DOHH2 (cell line): Measurements from ENCODE around the gene CUEDC1.
A peak's percentile ranks its signal among the peaks of the same experiment; 100 is the strongest.

ENCODE experiments used
- H3F3A ChIP-seq: fragments of 200-600 bp; sonication (generic), shearing (Covaris generic); 2 replicates; pipeline ENCODE4 v1.6.0; 2016; ENCODE audit warnings: antibody characterized with exemption, mild to moderate bottlenecking; ENCODE audit not compliant: control insufficient read depth, insufficient read depth
- H3K27ac ChIP-seq: fragments of 200-600 bp; sonication (generic); 2 replicates; pipeline ENCODE4 v1.5.1; 2014; ENCODE audit warnings: low read depth, mild to moderate bottlenecking, low read length, moderate library complexity
- H3K27me3 ChIP-seq: fragments of 200-600 bp; sonication (generic); 2 replicates; pipeline ENCODE4 v1.6.1; 2014; ENCODE audit warnings: mild to moderate bottlenecking, low read length, mixed read lengths; ENCODE audit not compliant: control insufficient read depth
- H3K36me3 ChIP-seq: fragments of 200-600 bp; sonication (generic); 2 replicates; pipeline ENCODE4 v1.6.1; 2014; ENCODE audit warnings: mild to moderate bottlenecking, low read length, moderate library complexity, mixed read lengths; ENCODE audit not compliant: control insufficient read depth
- H3K4me1 ChIP-seq: fragments of 200-600 bp; sonication (generic); 2 replicates; pipeline ENCODE4 v1.6.1; 2014; ENCODE audit warnings: mild to moderate bottlenecking, low read length, mixed read lengths; ENCODE audit not compliant: control insufficient read depth
- H3K4me2 ChIP-seq: fragments of 200-600 bp; sonication (generic); 2 replicates; pipeline ENCODE4 v1.6.0; 2014; ENCODE audit warnings: mild to moderate bottlenecking, low read length, moderate library complexity
- H3K4me3 ChIP-seq: fragments of 200-600 bp; sonication (generic); 2 replicates; pipeline ENCODE4 v1.5.1; 2014; ENCODE audit warnings: mild to moderate bottlenecking, low read length, mixed read lengths
- H3K79me2 ChIP-seq: fragments of 200-600 bp; sonication (generic); 2 replicates; pipeline ENCODE4 v1.6.1; 2014; ENCODE audit warnings: mild to moderate bottlenecking, low read length, mixed read lengths; ENCODE audit not compliant: control insufficient read depth
- H3K9me2 ChIP-seq: fragments of 200-600 bp; sonication (generic); replicated peaks from 2 replicates; pipeline ENCODE4 v1.6.1; 2014; ENCODE audit warnings: mild to moderate bottlenecking, low read length, mixed read lengths; ENCODE audit not compliant: control insufficient read depth
- H3K9me3 ChIP-seq: fragments of 200-600 bp; sonication (generic); 2 replicates; pipeline ENCODE4 v1.6.1; 2014; ENCODE audit warnings: antibody characterized with exemption, low read length, mixed read lengths; ENCODE audit not compliant: control insufficient read depth, insufficient read depth
- H4K20me1 ChIP-seq: fragments of 200-600 bp; sonication (generic); 2 replicates; pipeline ENCODE4 v1.6.0; 2014; ENCODE audit warnings: low read depth, mild to moderate bottlenecking, antibody characterized with exemption, low read length, moderate library complexity; ENCODE audit not compliant: control insufficient read depth, insufficient read depth
- EZH2phosphoT487 ChIP-seq: fragments of 200-600 bp; sonication (generic); IDR thresholded peaks from 2 replicates; pipeline ENCODE4 v1.6.1; 2017; ENCODE audit warnings: borderline replicate concordance, mild to moderate bottlenecking, antibody characterized with exemption, low read length, moderate library complexity, mixed read lengths
- TF ChIP-seq, protein P1 (sequence below): fragments of 200-600 bp; sonication (generic); IDR thresholded peaks from one replicate; pipeline ENCODE4 v1.5.1; 2014; ENCODE audit warnings: antibody characterized with exemption, mild to moderate bottlenecking, low read depth, low read length; ENCODE audit not compliant: poor library complexity, severe bottlenecking

CUEDC1 gene

DNA sequence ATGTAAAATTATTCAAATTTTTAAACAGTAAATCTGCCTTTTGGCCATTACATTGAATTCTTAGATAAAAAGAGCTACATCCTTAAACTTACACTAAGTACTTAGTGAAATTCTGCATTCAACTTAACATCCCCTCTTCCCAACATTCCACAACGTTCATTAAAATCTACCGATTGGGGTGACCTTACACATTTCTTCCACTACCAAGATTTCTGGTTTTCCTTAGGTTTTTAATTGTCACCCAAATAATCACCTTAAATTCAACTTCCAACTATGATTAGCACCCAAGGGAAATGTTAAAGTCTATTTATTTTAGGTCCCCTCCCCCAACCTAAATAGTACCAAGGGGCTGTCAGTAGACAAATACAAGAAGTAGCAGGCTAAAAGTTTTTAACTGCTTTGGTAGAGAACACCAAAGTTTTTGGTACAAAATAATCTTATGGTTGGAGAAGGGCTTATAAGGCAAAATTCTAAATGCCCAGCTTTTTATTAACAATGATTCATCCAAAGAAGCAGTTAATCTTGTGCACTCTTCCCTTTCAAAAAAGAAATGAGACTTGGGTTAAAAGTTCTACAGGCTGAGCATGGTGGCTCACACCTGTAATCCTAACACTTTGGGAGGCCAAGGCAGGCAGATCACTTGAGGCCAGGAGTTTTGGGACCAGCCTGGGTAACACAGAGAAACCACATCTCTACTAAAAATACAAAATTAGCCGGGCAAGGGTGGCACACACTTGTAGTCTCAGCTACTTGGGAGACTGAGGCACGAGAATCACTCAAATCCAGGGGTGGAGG, 47.1 kb upstream of the CUEDC1 start:
- Histone ChIP-seq H3K4me3 (peak overlapping the region; percentile 18), H3K4me2 (peak overlapping the region; percentile 99), H3K27me3 (peaks cover 2% of the 10 kb centered on the region; the same call in 1 of the 2 replicates), H3K79me2 (peaks cover 58% of the 10 kb centered on the region), H4K20me1 (peaks cover 49% of the 10 kb centered on the region), H3F3A (peaks cover 87% of the 10 kb centered on the region), H3K27ac (no peak overlapping the region), H3K4me1 (peaks cover 64% of the 10 kb centered on the region), H3K9me2 (no peaks in the 10 kb centered on the region), H3K36me3 (peaks cover 96% of the 10 kb centered on the region), H3K9me3 (no peaks in the 10 kb centered on the region)
- no peak for TF ChIP-seq EZH2phosphoT487
- TF ChIP-seq, protein P1, sequence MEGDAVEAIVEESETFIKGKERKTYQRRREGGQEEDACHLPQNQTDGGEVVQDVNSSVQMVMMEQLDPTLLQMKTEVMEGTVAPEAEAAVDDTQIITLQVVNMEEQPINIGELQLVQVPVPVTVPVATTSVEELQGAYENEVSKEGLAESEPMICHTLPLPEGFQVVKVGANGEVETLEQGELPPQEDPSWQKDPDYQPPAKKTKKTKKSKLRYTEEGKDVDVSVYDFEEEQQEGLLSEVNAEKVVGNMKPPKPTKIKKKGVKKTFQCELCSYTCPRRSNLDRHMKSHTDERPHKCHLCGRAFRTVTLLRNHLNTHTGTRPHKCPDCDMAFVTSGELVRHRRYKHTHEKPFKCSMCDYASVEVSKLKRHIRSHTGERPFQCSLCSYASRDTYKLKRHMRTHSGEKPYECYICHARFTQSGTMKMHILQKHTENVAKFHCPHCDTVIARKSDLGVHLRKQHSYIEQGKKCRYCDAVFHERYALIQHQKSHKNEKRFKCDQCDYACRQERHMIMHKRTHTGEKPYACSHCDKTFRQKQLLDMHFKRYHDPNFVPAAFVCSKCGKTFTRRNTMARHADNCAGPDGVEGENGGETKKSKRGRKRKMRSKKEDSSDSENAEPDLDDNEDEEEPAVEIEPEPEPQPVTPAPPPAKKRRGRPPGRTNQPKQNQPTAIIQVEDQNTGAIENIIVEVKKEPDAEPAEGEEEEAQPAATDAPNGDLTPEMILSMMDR, result no peak

DNA sequence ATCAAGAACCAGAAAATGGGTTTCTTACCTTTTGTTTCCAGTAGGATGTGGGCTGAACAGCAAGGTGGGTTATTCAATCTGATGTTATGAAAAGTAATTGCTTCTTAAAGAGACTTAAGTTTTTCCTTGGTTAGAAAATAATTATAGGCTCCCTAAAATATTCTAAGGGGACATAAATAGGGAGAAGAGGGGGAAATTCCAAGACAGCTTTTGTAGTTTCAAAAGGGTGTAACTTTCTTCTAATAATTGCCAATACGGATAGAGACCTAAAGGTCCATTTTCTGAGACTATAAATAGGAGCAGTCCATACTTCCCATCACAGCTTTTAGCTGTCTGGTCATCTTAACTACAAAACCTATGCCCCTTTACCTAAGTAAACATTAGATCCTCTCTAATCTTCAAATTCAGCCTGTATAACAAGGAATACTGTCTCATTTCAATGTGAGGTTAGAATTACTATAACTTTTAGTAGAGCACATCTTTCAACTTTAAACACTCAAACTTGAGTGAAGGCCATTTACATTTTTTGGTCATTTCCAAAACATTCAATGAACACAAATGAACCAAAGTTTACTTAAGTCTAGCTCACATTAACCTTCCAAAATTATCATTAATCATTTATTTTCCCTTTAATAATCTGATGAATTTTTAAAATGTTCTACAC, 46.4 kb upstream of the CUEDC1 start:
- no peak overlapping the region for H3K27ac ChIP-seq
- TF ChIP-seq, protein P1, result no peak
- no peak for TF ChIP-seq EZH2phosphoT487
- no peak overlapping the region for H3K4me3 ChIP-seq
- peaks cover 72% of the 10 kb centered on the region for H3K4me1 ChIP-seq
- H3K79me2 ChIP-seq, result peaks cover 51% of the 10 kb centered on the region
- peaks cover 94% of the 10 kb centered on the region for H3F3A ChIP-seq
- peaks cover under 1% of the 10 kb centered on the region; the same call in 1 of the 2 replicates for H3K27me3 ChIP-seq
- no peaks in the 10 kb centered on the region for H3K9me3 ChIP-seq
- no peaks in the 10 kb centered on the region for H3K9me2 ChIP-seq
- H3K4me2 ChIP-seq, result peak overlapping the region; percentile 99
- peaks cover 98% of the 10 kb centered on the region for H3K36me3 ChIP-seq
- peaks cover 50% of the 10 kb centered on the region for H4K20me1 ChIP-seq

DNA sequence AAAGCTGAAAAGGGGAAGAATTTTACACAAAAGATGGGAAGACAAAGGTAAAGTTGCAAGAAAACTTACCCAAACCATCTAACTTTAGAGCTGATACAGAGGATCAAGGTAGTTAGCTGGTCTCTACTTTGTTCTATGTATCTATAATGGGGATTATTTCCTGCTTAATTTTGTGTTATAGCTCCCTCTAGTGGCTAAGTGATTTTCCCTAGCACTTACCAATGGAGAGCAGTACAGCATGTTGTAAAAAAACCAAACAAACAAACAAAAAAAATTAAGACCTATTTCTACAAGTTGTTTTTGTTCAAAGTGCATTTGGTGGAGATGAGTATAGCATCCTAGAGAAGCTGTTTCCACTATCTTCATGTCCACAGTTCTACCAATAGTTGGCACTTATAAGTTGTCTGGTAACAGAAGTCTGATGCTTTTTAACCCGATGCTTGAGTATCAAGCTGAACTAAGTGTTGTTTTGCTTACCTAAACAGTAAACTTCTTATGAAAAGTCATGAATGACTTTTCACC, 44.3 kb upstream of the CUEDC1 start:
- H3K79me2 ChIP-seq, result peaks cover 31% of the 10 kb centered on the region
- H3K27me3 ChIP-seq, result no peaks in the 10 kb centered on the region
- peaks cover 84% of the 10 kb centered on the region for H3K36me3 ChIP-seq
- H3K9me3 ChIP-seq, result no peaks in the 10 kb centered on the region
- H3K4me1 ChIP-seq, result peaks cover 77% of the 10 kb centered on the region
- peaks cover 32% of the 10 kb centered on the region for H4K20me1 ChIP-seq
- H3K27ac ChIP-seq, result 0 out of 2 replicates have a peak overlapping the region, but pooled peaks have one; percentile 32
- no peaks in the 10 kb centered on the region for H3K9me2 ChIP-seq
- TF ChIP-seq, protein P1, result peak; percentile 95
- no peak for TF ChIP-seq EZH2phosphoT487
- peaks cover 93% of the 10 kb centered on the region for H3F3A ChIP-seq
- no peak overlapping the region; the same call in 1 of the 2 replicates for H3K4me3 ChIP-seq
- peak overlapping the region; percentile 22 for H3K4me2 ChIP-seq
